Spleen (tissue), 11 donors: ENCODE measurements around the gene PSMB9. TPM values are rescaled to one million over a fixed set of nuclear protein-coding genes. Genes with fewer than 3 reads are reported as not detected.

ENCODE experiments used
- DNase-seq: peaks from one replicate; pipeline ENCODE4 v3.0.0-alpha.2; 2020
- H3K27ac ChIP-seq, 8 donors: fragments of 200-600 bp; sonication (generic) in 7 of 8; 1 replicate in 4 of 8; 2 replicates in 4 of 8; pipeline versions ENCODE4 v1.5.0 to v1.8.0; 2016 to 2021; ENCODE audit warnings: inconsistent platforms in 4 of 8, mild to moderate bottlenecking in 4 of 8, moderate library complexity in 1 of 8
- H3K27me3 ChIP-seq, 7 donors: fragments of 200-600 bp; sonication (generic) in 6 of 7; replicated peaks in 1 of 7; 1 replicate in 4 of 7; 2 replicates in 3 of 7; pipeline versions ENCODE4 v1.5.0 to v1.8.0; 2016 to 2021; ENCODE audit warnings: inconsistent platforms in 3 of 7, mild to moderate bottlenecking in 1 of 7
- H3K36me3 ChIP-seq, 6 donors: fragments of 200-600 bp; sonication (generic) in 5 of 6; 1 replicate in 4 of 6; 2 replicates in 2 of 6; pipeline versions ENCODE4 v1.5.0 to v1.8.0; 2016 to 2021; ENCODE audit warnings: inconsistent platforms in 2 of 6
- H3K4me1 ChIP-seq, 6 donors: fragments of 200-600 bp; sonication (generic) in 5 of 6; 1 replicate in 3 of 6; 2 replicates in 3 of 6; pipeline versions ENCODE4 v1.5.0 to v1.8.0; 2016 to 2021; ENCODE audit warnings: inconsistent platforms in 3 of 6
- H3K4me3 ChIP-seq, 8 donors: fragments of 200-600 bp; sonication (generic) in 7 of 8; 1 replicate in 4 of 8; 2 replicates in 4 of 8; pipeline versions ENCODE4 v1.5.0 to v1.8.0; 2016 to 2021; ENCODE audit warnings: inconsistent platforms in 4 of 8, mild to moderate bottlenecking in 4 of 8, moderate library complexity in 2 of 8
- H3K9me3 ChIP-seq, 8 donors: fragments of 200-600 bp; sonication (generic) in 7 of 8; 1 replicate in 4 of 8; 2 replicates in 4 of 8; pipeline versions ENCODE4 v1.5.0 to v1.8.0; 2016 to 2021; ENCODE audit warnings: inconsistent platforms in 4 of 8
- CTCF ChIP-seq, 11 experiments: fragments of 200-600 bp in 7 of 11; fragments of 450-650 bp in 4 of 11; sonication (generic) in 4 of 11; IDR thresholded peaks in 8 of 11; conservative IDR thresholded peaks in 3 of 11; 1 replicate in 7 of 11; 2 replicates in 4 of 11; pipeline versions ENCODE4 v1.4.0 to v1.8.0; 2016 to 2021; ENCODE audit warnings: antibody characterized with exemption in 11 of 11, inconsistent platforms in 4 of 11, mild to moderate bottlenecking in 1 of 11
- POLR2A ChIP-seq, 3 donors: fragments of 450-650 bp; IDR thresholded peaks; one replicate each; pipeline ENCODE4 v1.5.1; 2017; ENCODE audit warnings: antibody characterized with exemption in 3 of 3, mild to moderate bottlenecking in 1 of 3
- POLR2AphosphoS5 ChIP-seq, 3 donors: sonication (generic); formaldehyde crosslinking; IDR thresholded peaks; one replicate each; pipeline ENCODE4 v1.5.1; 2017; ENCODE audit warnings: antibody characterized with exemption in 3 of 3
- whole genome bisulfite sequencing, 5 donors: extraction: QIAGEN DNeasy Blood & Tissue Kit in 3 of 5; methylation state at CpG; one replicate each; pipeline versions ENCODE4 v1.1.5 to v1.1.7; 2013 to 2018; 5-methylcytosine and 5-hydroxymethylcytosine counted together
- intact Hi-C: fragments of 100-400 bp; cut with DNase I; formaldehyde crosslinking; loops from one replicate; pipeline ENCODE4 v1.15.0; 2023; ENCODE audit warnings: low total_unique reads
- polyA plus RNA-seq, 3 donors: library from polyadenylated mRNA; stranded (reverse); fragments of 200-250 nt; gene quantifications; one replicate each; pipeline ENCODE4 v1.2.1, GENCODE V29; 2013
- total RNA-seq, 7 donors: library from RNA; depleted of rRNA in 3 of 7; stranded (reverse); fragments of >200 nt in 3 of 7; fragmentation: NEBNext Ultra II Directional in 4 of 7; extraction: Animal tissue kit (Norgen Biotek cat#: 25700) in 4 of 7; gene quantifications; one replicate each; pipeline versions ENCODE4 v1.1.0 to v1.2.1, GENCODE V29; 2016 to 2021
- donor health status: healthy with polysubstance abuse.
- donor health status: DM: no; HTN: no; CAD: no; lungs with moderate emphysema.
- donor health status: DM: no; HTN: no; CAD: no.
- donor health status: Bipolar disorder and iron deficiency.
- donor health status: healthy.
- donor health status: DM: no; HTN: no; CAD: no.
- donor health status: DM: yes; HTN: yes; CAD: no.

Gene PSMB9
- total and polyA plus RNA-seq, 10 donors, result 141 to 328 (median 172) TPM

- Histone ChIP-seq H3K36me3 (peaks cover 0 to 8% (median 2%) of the 10 kb centered on the region in 6 donors), H3K9me3 (no peaks in the 10 kb centered on the region), H3K27ac (peak overlapping the region in 1 of 8 donors; percentile 4), H3K4me1 (peaks cover 0 to 64% (median 20%) of the 10 kb centered on the region in 6 donors), H3K4me3 (no peak overlapping the region), H3K27me3 (no peaks in the 10 kb centered on the region)
- intact Hi-C loops, result no loop called here
- TF ChIP-seq POLR2A (IDR thresholded peaks at IDR 0.05) (no peak), POLR2AphosphoS5 (IDR thresholded peaks at IDR 0.05) (no peak), CTCF (IDR thresholded peaks at IDR 0.05 in 8 of 11, conservative IDR thresholded peaks at IDR 0.05 in 3 of 11) (no peak)
- WGBS, 5 donors, result 57 to 68% (median 64%) methylated on average over 2 of the region's 2 CpGs
- DNase-seq, result no peak
Observed at GRCh38 chr6:32818867-32819266, 35.1 kb upstream of the PSMB9 start.

DNA sequence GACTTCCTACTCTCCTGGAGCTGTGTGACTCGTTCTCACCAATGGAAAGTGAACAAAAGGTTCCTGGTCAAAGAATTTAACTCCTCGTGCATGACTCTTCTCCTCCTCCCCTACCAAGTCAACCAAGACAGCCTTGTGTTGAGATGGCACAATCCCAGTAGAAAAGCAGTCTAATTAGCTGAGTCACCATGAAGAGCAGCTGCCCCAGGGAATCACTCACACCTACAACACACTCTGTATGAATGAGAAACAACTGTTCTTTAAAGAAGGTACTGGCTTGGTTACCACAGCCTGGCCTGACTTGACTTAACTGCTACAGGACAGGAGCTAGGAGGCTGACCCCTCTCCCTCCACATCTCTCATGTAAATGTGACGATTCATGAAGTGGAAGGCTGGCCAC lies 34.3 kb upstream of the PSMB9 start:
- no peak overlapping the region for H3K27ac ChIP-seq
- intact Hi-C loops, result no loop called here

DNA sequence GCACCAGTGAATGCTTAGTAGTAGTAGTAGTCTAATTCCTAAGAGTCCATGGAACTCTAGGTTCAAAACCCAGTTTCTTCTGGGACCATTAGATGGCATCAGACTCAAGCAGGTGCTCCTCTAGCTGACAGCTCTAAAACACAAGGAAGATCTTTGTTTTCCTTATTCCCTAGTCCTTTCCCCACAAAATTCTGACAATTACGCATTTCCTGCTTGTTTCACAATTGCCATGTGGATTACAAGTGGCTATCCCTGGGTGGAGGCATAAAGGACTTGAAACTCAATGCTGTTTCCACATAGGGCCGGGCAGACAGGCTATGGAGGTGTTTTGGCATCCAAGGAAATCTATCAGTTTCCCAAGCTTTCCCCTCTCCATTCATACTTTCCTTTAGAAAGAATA lies 28.0 kb upstream of the PSMB9 start:
- 57 to 75% (median 73%) methylated on average over 2 of the region's 2 CpGs for WGBS, 5 donors
- intact Hi-C loops, result no loop called here
- TF ChIP-seq CTCF (IDR thresholded peaks at IDR 0.05 in 8 of 11, conservative IDR thresholded peaks at IDR 0.05 in 3 of 11) (peak in 3 of 11 experiments; percentile 23 to 24 (median 23)), POLR2AphosphoS5 (IDR thresholded peaks at IDR 0.05) (no peak), POLR2A (IDR thresholded peaks at IDR 0.05) (no peak)
- no peak for DNase-seq
- Histone ChIP-seq H3K27ac (peak overlapping the region in 6 of 8 donors; percentile 0 to 46 (median 21)), H3K36me3 (peaks cover 0 to 45% (median 35%) of the 10 kb centered on the region in 6 donors), H3K4me3 (no peak overlapping the region), H3K4me1 (peaks cover 0 to 25% (median 8%) of the 10 kb centered on the region in 6 donors), H3K27me3 (no peaks in the 10 kb centered on the region), H3K9me3 (no peaks in the 10 kb centered on the region)

More for the DNA sequence above, 34.3 kb upstream of the PSMB9 start:
- Histone ChIP-seq H3K4me3 (no peak overlapping the region), H3K4me1 (peaks cover 0 to 56% (median 11%) of the 10 kb centered on the region in 6 donors), H3K27me3 (no peaks in the 10 kb centered on the region), H3K36me3 (no peaks in the 10 kb centered on the region), H3K9me3 (no peaks in the 10 kb centered on the region)
- WGBS, 5 donors, result 64 to 83% (median 82%) methylated on average over 3 of the region's 3 CpGs
- DNase-seq, result no peak
- TF ChIP-seq POLR2AphosphoS5 (IDR thresholded peaks at IDR 0.05) (no peak), POLR2A (IDR thresholded peaks at IDR 0.05) (no peak)

- no peak for DNase-seq
- H3K27ac ChIP-seq, result peak overlapping the region in 3 of 8 donors; percentile 9 to 46 (median 29)
- intact Hi-C loops, result no loop called here
- peaks cover 0 to 17% (median 6%) of the 10 kb centered on the region in 6 donors for H3K4me1 ChIP-seq
- H3K27me3 ChIP-seq, result no peaks in the 10 kb centered on the region
- no peaks in the 10 kb centered on the region for H3K9me3 ChIP-seq
- 81 to 87% (median 83%) methylated on average over 3 of the region's 3 CpGs for WGBS, 5 donors
- TF ChIP-seq POLR2A (IDR thresholded peaks at IDR 0.05) (no peak), POLR2AphosphoS5 (IDR thresholded peaks at IDR 0.05) (no peak), CTCF (IDR thresholded peaks at IDR 0.05 in 8 of 11, conservative IDR thresholded peaks at IDR 0.05 in 3 of 11) (no peak)
- H3K4me3 ChIP-seq, result no peak overlapping the region
- H3K36me3 ChIP-seq, result peaks cover 0 to 56% (median 43%) of the 10 kb centered on the region in 6 donors
Observed at GRCh38 chr6:32827025-32827424, 27.0 kb upstream of the PSMB9 start.
